ENCODE measurements around the gene ABCA5.

DNA sequence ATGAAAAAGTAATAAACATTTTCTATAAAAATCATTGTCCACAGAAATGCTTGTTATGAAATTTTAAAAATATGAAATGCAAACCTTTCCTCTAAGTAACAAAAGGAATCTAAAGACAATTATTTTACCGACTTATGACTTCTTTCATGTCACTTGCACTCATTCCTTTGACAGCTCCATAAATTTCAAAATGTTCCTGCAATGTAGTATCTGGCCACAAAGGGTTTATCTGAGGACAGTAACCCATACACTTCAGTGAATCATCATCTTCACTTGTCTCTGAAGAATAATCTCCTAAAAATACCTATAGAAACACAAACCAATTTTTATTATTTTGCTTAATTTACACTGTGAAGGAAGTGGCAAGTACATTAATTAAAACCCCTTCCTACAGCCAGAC, 72.7 kb downstream of the ABCA5 start:
- TF ChIP-seq CTCF (IDR thresholded peaks at IDR 0.05 in 4 of 5, conservative IDR thresholded peaks at IDR 0.05 in 1 of 5) (no peak), POLR2A (IDR thresholded peaks at IDR 0.05) (no peak)

Data from gastrocnemius medialis (tissue), 4 donors.